WTC11 (cell line): Measurements from ENCODE around the gene ZC3H14. TPM values are rescaled to one million over a fixed set of nuclear protein-coding genes. Genes with fewer than 3 reads are reported as not detected.

Experiments used
- AFF4 ChIP-seq: sonication (generic); formaldehyde crosslinking; IDR thresholded peaks from 2 replicates; pipeline ENCODE4 v1.8.1; 2023; ENCODE audit warnings: mild to moderate bottlenecking, missing genetic modification reagents, borderline replicate concordance
- ATF1 ChIP-seq: sonication (generic); formaldehyde crosslinking; IDR thresholded peaks from 2 replicates; pipeline ENCODE4 v1.8.1; 2023; ENCODE audit warnings: mild to moderate bottlenecking, moderate library complexity, missing genetic modification reagents
- CTCF ChIP-seq: fragments of 200-600 bp; IDR thresholded peaks from 2 replicates; pipeline ENCODE4 v1.8.0; 2022; ENCODE audit warnings: antibody characterized with exemption
- E2F1 ChIP-seq: sonication (generic); formaldehyde crosslinking; IDR thresholded peaks from 2 replicates; pipeline ENCODE4 v1.8.0; 2022; ENCODE audit warnings: mild to moderate bottlenecking, missing genetic modification reagents
- EMX1 ChIP-seq: fragments of 250-450 bp; sonication (Bioruptor Pico); IDR thresholded peaks from 2 replicates; pipeline ENCODE4 v1.8.0; 2021; ENCODE audit warnings: mild to moderate bottlenecking
- FOXP4 ChIP-seq: sonication (generic); formaldehyde crosslinking; IDR thresholded peaks from 2 replicates; pipeline ENCODE4 v1.8.0; 2022; ENCODE audit warnings: mild to moderate bottlenecking, missing genetic modification reagents
- IRF1 ChIP-seq: sonication (generic); formaldehyde crosslinking; IDR thresholded peaks from 2 replicates; pipeline ENCODE4 v1.8.0; 2023; ENCODE audit warnings: missing genetic modification reagents
- MAX ChIP-seq: sonication (generic); formaldehyde crosslinking; IDR thresholded peaks from 2 replicates; pipeline ENCODE4 v1.8.0; 2022; ENCODE audit warnings: mild to moderate bottlenecking, missing genetic modification reagents
- MLX ChIP-seq: sonication (generic); formaldehyde crosslinking; IDR thresholded peaks from 2 replicates; pipeline ENCODE4 v1.8.1; 2023; ENCODE audit warnings: mild to moderate bottlenecking, missing genetic modification reagents, moderate library complexity
- MXD4 ChIP-seq: fragments of 250-450 bp; sonication (Bioruptor Pico); IDR thresholded peaks from 2 replicates; pipeline ENCODE4 v1.8.0; 2021; ENCODE audit warnings: mild to moderate bottlenecking, moderate library complexity, borderline replicate concordance
- NFE2L1 ChIP-seq: sonication (generic); formaldehyde crosslinking; IDR thresholded peaks from 2 replicates; pipeline ENCODE4 v1.8.1; 2023; ENCODE audit warnings: missing genetic modification reagents
- NR2C2 ChIP-seq: sonication (generic); formaldehyde crosslinking; IDR thresholded peaks from 2 replicates; pipeline ENCODE4 v1.8.0; 2022; ENCODE audit warnings: mild to moderate bottlenecking, missing genetic modification reagents
- NR3C1 ChIP-seq: sonication (generic); formaldehyde crosslinking; conservative IDR thresholded peaks from 2 replicates; pipeline ENCODE4 v1.8.1; 2023; ENCODE audit warnings: low read depth, mild to moderate bottlenecking, missing genetic modification reagents
- RORB ChIP-seq: fragments of 250-450 bp; sonication (Bioruptor Pico); IDR thresholded peaks from 2 replicates; pipeline ENCODE4 v1.9.0; 2021; ENCODE audit warnings: mild to moderate bottlenecking
- SOX15 ChIP-seq: fragments of 250-450 bp; sonication (Bioruptor Pico); IDR thresholded peaks from 2 replicates; pipeline ENCODE4 v1.9.0; 2021; ENCODE audit warnings: mild to moderate bottlenecking
- STAT6 ChIP-seq: sonication (generic); formaldehyde crosslinking; conservative IDR thresholded peaks from 2 replicates; pipeline ENCODE4 v1.8.1; 2023; ENCODE audit warnings: mild to moderate bottlenecking, low read depth, missing genetic modification reagents, moderate library complexity
- TEAD4 ChIP-seq: sonication (generic); formaldehyde crosslinking; IDR thresholded peaks from 2 replicates; pipeline ENCODE4 v1.8.0; 2022; ENCODE audit warnings: mild to moderate bottlenecking, missing genetic modification reagents
- TP53 ChIP-seq: sonication (generic); formaldehyde crosslinking; IDR thresholded peaks from 2 replicates; pipeline ENCODE4 v1.8.1; 2023; ENCODE audit warnings: mild to moderate bottlenecking, missing genetic modification reagents
- USF1 ChIP-seq: sonication (generic); formaldehyde crosslinking; IDR thresholded peaks from 2 replicates; pipeline ENCODE4 v1.8.0; 2022; ENCODE audit warnings: mild to moderate bottlenecking, missing genetic modification reagents
- ZBTB21 ChIP-seq: sonication (generic); formaldehyde crosslinking; IDR thresholded peaks from 2 replicates; pipeline ENCODE4 v1.8.1; 2023; ENCODE audit warnings: mild to moderate bottlenecking, missing genetic modification reagents, borderline replicate concordance
- ZBTB43 ChIP-seq: sonication (generic); formaldehyde crosslinking; IDR thresholded peaks from 2 replicates; pipeline ENCODE4 v1.8.1; 2023; ENCODE audit warnings: mild to moderate bottlenecking, missing genetic modification reagents
- ZNF121 ChIP-seq: sonication (generic); formaldehyde crosslinking; IDR thresholded peaks from 2 replicates; pipeline ENCODE4 v1.8.0; 2023; ENCODE audit warnings: missing genetic modification reagents
- ZNF396 ChIP-seq: fragments of 250-450 bp; sonication (Bioruptor Pico); IDR thresholded peaks from 2 replicates; pipeline ENCODE4 v1.8.0; 2021; ENCODE audit warnings: mild to moderate bottlenecking, moderate library complexity, borderline replicate concordance
- total RNA-seq: library from RNA; stranded (reverse); gene quantifications from 3 replicates; pipeline ENCODE4 v1.2.3, GENCODE V29; 2021

Gene ZC3H14
- total RNA-seq, 1 experiment from 2014 or later: 64.9 TPM

GRCh38 chr14:88562831-88563686 is at the start of gene ZC3H14 (continued):
- TF ChIP-seq ZNF121 (CRISPR knock-in tag): 0 out of 2 replicates have a peak, but pooled peaks have one; percentile 36
- no peak for TF ChIP-seq ZBTB43 (CRISPR knock-in tag)
- no peak for TF ChIP-seq NR3C1
- TF ChIP-seq EMX1 (CRISPR knock-in tag): no peak
- TF ChIP-seq TP53: peak; percentile 81; the same call in 1 of the 2 replicates
- no peak for TF ChIP-seq NR2C2 (CRISPR knock-in tag)
- TF ChIP-seq IRF1 (CRISPR knock-in tag): peak; percentile 88
- TF ChIP-seq ZBTB21 (CRISPR knock-in tag): peak; percentile 50; the same call in 1 of the 2 replicates
- peak; percentile 85 for TF ChIP-seq MAX
- TF ChIP-seq AFF4 (CRISPR knock-in tag): no peak; the same call in 1 of the 2 replicates
- no peak for TF ChIP-seq NFE2L1
- TF ChIP-seq MLX: no peak
- TF ChIP-seq FOXP4 (CRISPR knock-in tag): peak; percentile 88
- no peak for TF ChIP-seq SOX15 (CRISPR knock-in tag)
- TF ChIP-seq ZNF396 (CRISPR knock-in tag): no peak
- TF ChIP-seq RORB (CRISPR knock-in tag): no peak
- peak; percentile 77; the same call in 1 of the 2 replicates for TF ChIP-seq ATF1
- no peak for TF ChIP-seq CTCF
- TF ChIP-seq MXD4 (CRISPR knock-in tag): no peak
- no peak for TF ChIP-seq E2F1 (CRISPR knock-in tag)
- no peak for TF ChIP-seq STAT6 (CRISPR knock-in tag)
- 0 out of 2 replicates have a peak, but pooled peaks have one; percentile 17 for TF ChIP-seq USF1 (CRISPR knock-in tag)
- no peak for TF ChIP-seq TEAD4
